Measurements from ENCODE around the gene MFAP3.

The MFAP3 gene

DNA sequence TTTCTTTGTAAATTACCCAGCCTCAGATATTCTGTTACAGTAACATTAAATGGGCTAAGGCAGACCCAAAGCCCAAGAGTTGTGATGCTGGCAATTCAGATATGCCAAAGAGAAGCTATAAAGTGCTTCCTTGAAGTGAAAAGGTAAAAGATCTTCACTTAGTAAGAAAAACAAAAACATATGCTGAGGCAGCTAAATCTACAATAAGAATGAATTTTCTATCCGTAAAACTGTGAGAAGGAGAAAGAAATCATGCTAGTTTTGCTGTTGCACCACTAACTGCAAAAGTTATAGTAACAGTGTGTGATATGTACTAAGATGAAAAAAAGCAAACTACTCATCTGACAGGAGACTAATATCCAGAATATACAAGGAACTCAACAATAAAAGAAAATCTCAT lies 40.0 kb upstream of the MFAP3 start:
- no peak for ATAC-seq
- TF ChIP-seq RARB (CRISPR knock-in tag; IDR thresholded peaks at IDR 0.05) (no peak), TOX (CRISPR knock-in tag; IDR thresholded peaks at IDR 0.05; ENCODE audit: borderline replicate concordance) (no peak), ESRRG (CRISPR knock-in tag; IDR thresholded peaks at IDR 0.05) (no peak)

DNA sequence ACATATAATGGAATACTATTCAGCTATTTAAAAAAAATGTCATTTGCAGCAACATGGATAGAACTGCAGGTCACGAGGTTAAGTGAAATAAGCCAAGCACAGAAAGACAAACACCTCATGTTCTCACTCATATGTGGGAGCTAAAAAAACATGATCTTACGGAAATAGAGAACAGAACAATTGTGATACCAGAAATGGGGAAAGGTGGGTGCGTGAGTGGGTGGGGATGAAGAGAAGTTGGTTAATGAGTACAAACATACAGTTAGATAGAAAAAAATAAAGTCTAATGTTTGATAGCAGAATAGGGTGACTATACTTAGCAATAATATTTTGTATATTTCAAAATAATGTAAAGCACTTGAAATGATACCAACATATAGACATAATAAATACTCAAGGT lies 38.8 kb upstream of the MFAP3 start:
- TF ChIP-seq ISL1 (CRISPR knock-in tag; IDR thresholded peaks at IDR 0.05) = no peak
- no peak for TF ChIP-seq ZFP3 (CRISPR knock-in tag; IDR thresholded peaks at IDR 0.05)
- TF ChIP-seq TOX (CRISPR knock-in tag; IDR thresholded peaks at IDR 0.05; ENCODE audit: borderline replicate concordance) = no peak
- TF ChIP-seq CSDC2 (CRISPR knock-in tag; IDR thresholded peaks at IDR 0.05) = no peak
- no peak for TF ChIP-seq ZNF565 (CRISPR knock-in tag; conservative IDR thresholded peaks at IDR 0.05; ENCODE audit: low read depth)
- TF ChIP-seq, protein P1, sequence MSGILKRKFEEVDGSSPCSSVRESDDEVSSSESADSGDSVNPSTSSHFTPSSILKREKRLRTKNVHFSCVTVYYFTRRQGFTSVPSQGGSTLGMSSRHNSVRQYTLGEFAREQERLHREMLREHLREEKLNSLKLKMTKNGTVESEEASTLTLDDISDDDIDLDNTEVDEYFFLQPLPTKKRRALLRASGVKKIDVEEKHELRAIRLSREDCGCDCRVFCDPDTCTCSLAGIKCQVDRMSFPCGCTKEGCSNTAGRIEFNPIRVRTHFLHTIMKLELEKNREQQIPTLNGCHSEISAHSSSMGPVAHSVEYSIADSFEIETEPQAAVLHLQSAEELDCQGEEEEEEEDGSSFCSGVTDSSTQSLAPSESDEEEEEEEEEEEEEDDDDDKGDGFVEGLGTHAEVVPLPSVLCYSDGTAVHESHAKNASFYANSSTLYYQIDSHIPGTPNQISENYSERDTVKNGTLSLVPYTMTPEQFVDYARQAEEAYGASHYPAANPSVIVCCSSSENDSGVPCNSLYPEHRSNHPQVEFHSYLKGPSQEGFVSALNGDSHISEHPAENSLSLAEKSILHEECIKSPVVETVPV (CRISPR knock-in tag; IDR thresholded peaks at IDR 0.05) = no peak
- TF ChIP-seq, protein P2, sequence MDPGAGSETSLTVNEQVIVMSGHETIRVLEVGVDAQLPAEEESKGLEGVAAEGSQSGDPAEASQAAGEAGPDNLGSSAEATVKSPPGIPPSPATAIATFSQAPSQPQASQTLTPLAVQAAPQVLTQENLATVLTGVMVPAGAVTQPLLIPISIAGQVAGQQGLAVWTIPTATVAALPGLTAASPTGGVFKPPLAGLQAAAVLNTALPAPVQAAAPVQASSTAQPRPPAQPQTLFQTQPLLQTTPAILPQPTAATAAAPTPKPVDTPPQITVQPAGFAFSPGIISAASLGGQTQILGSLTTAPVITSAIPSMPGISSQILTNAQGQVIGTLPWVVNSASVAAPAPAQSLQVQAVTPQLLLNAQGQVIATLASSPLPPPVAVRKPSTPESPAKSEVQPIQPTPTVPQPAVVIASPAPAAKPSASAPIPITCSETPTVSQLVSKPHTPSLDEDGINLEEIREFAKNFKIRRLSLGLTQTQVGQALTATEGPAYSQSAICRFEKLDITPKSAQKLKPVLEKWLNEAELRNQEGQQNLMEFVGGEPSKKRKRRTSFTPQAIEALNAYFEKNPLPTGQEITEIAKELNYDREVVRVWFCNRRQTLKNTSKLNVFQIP (CRISPR knock-in tag; IDR thresholded peaks at IDR 0.05; ENCODE audit: borderline replicate concordance, low read depth) = no peak
- TF ChIP-seq RARB (CRISPR knock-in tag; IDR thresholded peaks at IDR 0.05) = no peak
- TF ChIP-seq, protein P3, sequence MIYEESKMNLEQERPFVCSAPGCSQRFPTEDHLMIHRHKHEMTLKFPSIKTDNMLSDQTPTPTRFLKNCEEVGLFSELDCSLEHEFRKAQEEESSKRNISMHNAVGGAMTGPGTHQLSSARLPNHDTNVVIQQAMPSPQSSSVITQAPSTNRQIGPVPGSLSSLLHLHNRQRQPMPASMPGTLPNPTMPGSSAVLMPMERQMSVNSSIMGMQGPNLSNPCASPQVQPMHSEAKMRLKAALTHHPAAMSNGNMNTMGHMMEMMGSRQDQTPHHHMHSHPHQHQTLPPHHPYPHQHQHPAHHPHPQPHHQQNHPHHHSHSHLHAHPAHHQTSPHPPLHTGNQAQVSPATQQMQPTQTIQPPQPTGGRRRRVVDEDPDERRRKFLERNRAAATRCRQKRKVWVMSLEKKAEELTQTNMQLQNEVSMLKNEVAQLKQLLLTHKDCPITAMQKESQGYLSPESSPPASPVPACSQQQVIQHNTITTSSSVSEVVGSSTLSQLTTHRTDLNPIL (CRISPR knock-in tag; IDR thresholded peaks at IDR 0.05; ENCODE audit: low read depth) = no peak
- no peak for TF ChIP-seq ZNF8 (CRISPR knock-in tag; IDR thresholded peaks at IDR 0.05)
- TF ChIP-seq BACH2 (CRISPR knock-in tag; IDR thresholded peaks at IDR 0.05; ENCODE audit: borderline replicate concordance) = no peak
- TF ChIP-seq ZNF70 (CRISPR knock-in tag; IDR thresholded peaks at IDR 0.05) = no peak
- TF ChIP-seq ZFP30 (CRISPR knock-in tag; IDR thresholded peaks at IDR 0.05) = no peak
- TF ChIP-seq ZC3H10 (CRISPR knock-in tag; IDR thresholded peaks at IDR 0.05) = no peak
- TF ChIP-seq GLIS3 (CRISPR knock-in tag; IDR thresholded peaks at IDR 0.05) = no peak
- TF ChIP-seq, protein P4, sequence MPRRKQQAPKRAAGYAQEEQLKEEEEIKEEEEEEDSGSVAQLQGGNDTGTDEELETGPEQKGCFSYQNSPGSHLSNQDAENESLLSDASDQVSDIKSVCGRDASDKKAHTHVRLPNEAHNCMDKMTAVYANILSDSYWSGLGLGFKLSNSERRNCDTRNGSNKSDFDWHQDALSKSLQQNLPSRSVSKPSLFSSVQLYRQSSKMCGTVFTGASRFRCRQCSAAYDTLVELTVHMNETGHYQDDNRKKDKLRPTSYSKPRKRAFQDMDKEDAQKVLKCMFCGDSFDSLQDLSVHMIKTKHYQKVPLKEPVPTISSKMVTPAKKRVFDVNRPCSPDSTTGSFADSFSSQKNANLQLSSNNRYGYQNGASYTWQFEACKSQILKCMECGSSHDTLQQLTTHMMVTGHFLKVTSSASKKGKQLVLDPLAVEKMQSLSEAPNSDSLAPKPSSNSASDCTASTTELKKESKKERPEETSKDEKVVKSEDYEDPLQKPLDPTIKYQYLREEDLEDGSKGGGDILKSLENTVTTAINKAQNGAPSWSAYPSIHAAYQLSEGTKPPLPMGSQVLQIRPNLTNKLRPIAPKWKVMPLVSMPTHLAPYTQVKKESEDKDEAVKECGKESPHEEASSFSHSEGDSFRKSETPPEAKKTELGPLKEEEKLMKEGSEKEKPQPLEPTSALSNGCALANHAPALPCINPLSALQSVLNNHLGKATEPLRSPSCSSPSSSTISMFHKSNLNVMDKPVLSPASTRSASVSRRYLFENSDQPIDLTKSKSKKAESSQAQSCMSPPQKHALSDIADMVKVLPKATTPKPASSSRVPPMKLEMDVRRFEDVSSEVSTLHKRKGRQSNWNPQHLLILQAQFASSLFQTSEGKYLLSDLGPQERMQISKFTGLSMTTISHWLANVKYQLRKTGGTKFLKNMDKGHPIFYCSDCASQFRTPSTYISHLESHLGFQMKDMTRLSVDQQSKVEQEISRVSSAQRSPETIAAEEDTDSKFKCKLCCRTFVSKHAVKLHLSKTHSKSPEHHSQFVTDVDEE (CRISPR knock-in tag; IDR thresholded peaks at IDR 0.05) = no peak
- no peak for TF ChIP-seq ARNTL (CRISPR knock-in tag; IDR thresholded peaks at IDR 0.05; ENCODE audit: borderline replicate concordance, low read depth)
- ATAC-seq = no peak

DNA sequence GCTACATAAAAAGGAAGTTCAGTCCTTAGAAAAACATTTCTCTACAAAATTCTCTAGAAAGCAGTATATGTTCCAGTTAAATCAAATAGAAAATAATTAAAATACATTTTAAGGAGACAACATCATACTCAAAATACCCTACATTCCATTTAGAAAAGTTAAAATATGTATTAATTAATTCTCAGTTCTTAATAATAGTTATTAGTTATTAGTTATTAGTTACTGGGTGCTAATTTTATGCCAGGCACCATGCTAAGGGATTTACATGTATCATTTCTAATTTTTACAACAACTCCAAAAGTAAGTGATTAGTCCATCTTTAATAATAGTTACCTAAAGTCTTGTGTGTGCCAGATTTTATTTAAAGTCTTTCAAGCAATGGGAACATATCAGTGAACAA lies 38.1 kb upstream of the MFAP3 start:
- TF ChIP-seq, protein P4 (CRISPR knock-in tag; IDR thresholded peaks at IDR 0.05) = no peak
- TF ChIP-seq RARB (CRISPR knock-in tag; IDR thresholded peaks at IDR 0.05) (no peak), GLIS3 (CRISPR knock-in tag; IDR thresholded peaks at IDR 0.05) (no peak)
- ATAC-seq = no peak

DNA sequence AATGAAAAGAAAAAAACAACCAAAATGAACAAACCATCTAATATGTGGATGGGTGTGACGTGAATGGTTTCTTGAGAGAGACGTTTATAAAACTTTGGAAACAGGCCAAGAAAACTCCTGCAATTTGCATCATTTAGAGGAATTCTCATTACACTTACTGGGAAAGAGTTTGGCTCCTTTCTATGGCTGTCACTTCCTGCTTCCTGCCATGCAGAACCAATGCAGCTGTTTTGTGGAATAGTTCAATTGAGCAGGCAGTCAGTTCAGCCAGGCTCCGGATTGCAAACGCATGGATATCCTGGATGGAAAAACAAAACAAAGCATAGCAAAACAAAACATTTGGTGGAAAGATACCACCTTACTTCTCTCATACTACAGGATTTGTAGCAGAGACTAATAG lies 36.7 kb upstream of the MFAP3 start:
- no peak for ATAC-seq
- TF ChIP-seq ISL1 (CRISPR knock-in tag; IDR thresholded peaks at IDR 0.05) (no peak), ZNF8 (CRISPR knock-in tag; IDR thresholded peaks at IDR 0.05) (no peak), ESRRG (CRISPR knock-in tag; IDR thresholded peaks at IDR 0.05) (no peak), ZFP3 (CRISPR knock-in tag; IDR thresholded peaks at IDR 0.05) (no peak), ZC3H10 (CRISPR knock-in tag; IDR thresholded peaks at IDR 0.05) (no peak), ZNF70 (CRISPR knock-in tag; IDR thresholded peaks at IDR 0.05) (no peak), SNAI2 (CRISPR knock-in tag; IDR thresholded peaks at IDR 0.05) (no peak), ZFP30 (CRISPR knock-in tag; IDR thresholded peaks at IDR 0.05) (no peak), RARB (CRISPR knock-in tag; IDR thresholded peaks at IDR 0.05) (no peak), OSR1 (CRISPR knock-in tag; IDR thresholded peaks at IDR 0.05) (no peak), TCF4 (CRISPR knock-in tag; IDR thresholded peaks at IDR 0.05; ENCODE audit: borderline replicate concordance) (no peak), PPARA (CRISPR knock-in tag; IDR thresholded peaks at IDR 0.05; ENCODE audit: borderline replicate concordance) (no peak), ARNTL (CRISPR knock-in tag; IDR thresholded peaks at IDR 0.05; ENCODE audit: borderline replicate concordance, low read depth) (no peak)
- TF ChIP-seq, protein P3 (CRISPR knock-in tag; IDR thresholded peaks at IDR 0.05; ENCODE audit: low read depth) = no peak
